CD1c-positive myeloid dendritic cell (primary cell): ENCODE measurements around the gene FAM124A.

Experiments
- DNase-seq: peaks from one replicate; pipeline ENCODE4 v3.0.0-alpha.2; 2016; ENCODE audit errors: extremely low spot score

Gene FAM124A

GRCh38 chr13:51221108-51221507 is 1.1 kb upstream of the FAM124A start:
- DNase-seq, result no peak

GRCh38 chr13:51221674-51222036 is 543 bp upstream of the FAM124A start:
- no peak for DNase-seq

GRCh38 chr13:51222686-51223559 is 725 bp downstream of the FAM124A start:
- no peak for DNase-seq

GRCh38 chr13:51223560-51224270 is 1.5 kb downstream of the FAM124A start:
- DNase-seq, result peak; percentile 10

- DNase-seq, result no peak
These were observed 2.8 kb downstream of the FAM124A start for GRCh38 chr13:51225029-51225428.

GRCh38 chr13:51227404-51227803 is 5.2 kb downstream of the FAM124A start:
- no peak for DNase-seq

- DNase-seq, result no peak
These were observed 7.0 kb downstream of the FAM124A start for GRCh38 chr13:51229101-51229719.

- no peak for DNase-seq
These were observed 7.5 kb downstream of the FAM124A start for GRCh38 chr13:51229731-51230130.

GRCh38 chr13:51230477-51231105 is 8.4 kb downstream of the FAM124A start:
- DNase-seq, result no peak

- no peak for DNase-seq
These were observed 9.3 kb downstream of the FAM124A start for GRCh38 chr13:51231456-51231855.

- DNase-seq, result no peak
These were observed 10.1 kb downstream of the FAM124A start for GRCh38 chr13:51232328-51232727.

GRCh38 chr13:51233117-51233826 is 11.1 kb downstream of the FAM124A start:
- no peak for DNase-seq

- no peak for DNase-seq
These were observed 12.5 kb downstream of the FAM124A start for GRCh38 chr13:51234676-51235075.

GRCh38 chr13:51235186-51235585 is 13.0 kb downstream of the FAM124A start:
- DNase-seq, result no peak

- no peak for DNase-seq
These were observed 13.7 kb downstream of the FAM124A start for GRCh38 chr13:51235756-51236490.

- DNase-seq, result no peak
These were observed 14.2 kb downstream of the FAM124A start for GRCh38 chr13:51236491-51236792.

GRCh38 chr13:51237386-51237785 is 15.2 kb downstream of the FAM124A start:
- DNase-seq, result no peak

GRCh38 chr13:51237887-51238286 is 15.7 kb downstream of the FAM124A start:
- no peak for DNase-seq

GRCh38 chr13:51240178-51240577 is 18.0 kb downstream of the FAM124A start:
- DNase-seq, result no peak

- DNase-seq, result no peak
These were observed 18.8 kb downstream of the FAM124A start for GRCh38 chr13:51240958-51241357.

- peak; percentile 77 for DNase-seq
These were observed 19.5 kb downstream of the FAM124A start for GRCh38 chr13:51241720-51242119.
